ENCODE data around the gene C1QL4. TPM values are rescaled to one million over a fixed set of nuclear protein-coding genes. Genes with fewer than 3 reads are reported as not detected.

C1QL4 gene
- total and polyA plus RNA-seq, 9 of the 15 experiments (the other 6 are each of a cell fraction or from before 2014, with no cell fraction given) = 0.08 to 2.1 (median 0.31) TPM

GRCh38 chr12:49332891-49333371 lies 4.1 kb downstream of the C1QL4 start:
- Histone ChIP-seq H2AFZ (ENCODE audit: low read depth, low read length) (no peak overlapping the region), H4K20me1 (replicated peaks; ENCODE audit: control insufficient read depth, insufficient read depth, low read length) (no peaks in the 10 kb centered on the region), H3K4me1 (replicated peaks in 1 of 2; ENCODE audit: control insufficient read depth in 2 of 2, insufficient read depth in 2 of 2, low read length in 2 of 2) (peaks cover 6 to 36% of the 10 kb centered on the region in 2 experiments), H3K4me2 (ENCODE audit: insufficient read depth, low read length) (no peak overlapping the region), H3K9ac (ENCODE audit: insufficient read depth in 1 of 2, low read depth in 2 of 2, low read length in 2 of 2) (no peak overlapping the region), H3K4me3 (no peak overlapping the region), H3K27me3 (ENCODE audit: control insufficient read depth in 2 of 2, insufficient read depth in 2 of 2, low read length in 2 of 2) (no peaks in the 10 kb centered on the region), H3K9me3 (replicated peaks; ENCODE audit: control insufficient read depth, insufficient read depth, low read depth, low read length) (no peaks in the 10 kb centered on the region), H3K9me1 (ENCODE audit: control insufficient read depth, insufficient read depth, low read length) (peaks cover 3% of the 10 kb centered on the region), H3K79me2 (ENCODE audit: control insufficient read depth, insufficient read depth, low read length) (no peaks in the 10 kb centered on the region), H3K27ac (ENCODE audit: extremely low read depth, low read depth, low read length) (no peak overlapping the region), H3K36me3 (ENCODE audit: control insufficient read depth, insufficient read depth, low read length) (peaks cover 33% of the 10 kb centered on the region; the same call in 2 of the 3 replicates)
- in situ Hi-C loops (cut with MboI) = no loop called here
- ChIA-PET POLR2A (interaction anchor here (0.5 to 2.4 kb wide), 5 partner anchors 8 to 211 kb away, joined by 3 to 32 read pairs (median 6); partner anchors contain the start of genes PRPH and TROAP), CTCF (ENCODE audit: low intra/inter-chr PET ratio) (interaction anchor here (1.3 to 1.5 kb wide), 2 partner anchors 10 to 45 kb away, joined by 4 to 9 read pairs; no protein-coding TSS in a partner anchor)
- BruUV-seq (replicated peaks) = no TSS peak
- 94% methylated on average over 22 of the region's 40 CpGs for WGBS (ENCODE audit: insufficient coverage, low coverage, missing lambda C conversion rate)
- no peak for FAIRE-seq
- intact Hi-C loops (cut with micrococcal nuclease) = no loop called here
- no peak for DNase-seq (ENCODE audit: extremely low read depth in 1 of 4, low spot score in 3 of 4)
- no peak for ATAC-seq
- TF ChIP-seq ZBTB33 (CRISPR knock-in tag; IDR thresholded peaks at IDR 0.05) = peak; percentile 77; the same call in 1 of the 2 replicates
- TF ChIP-seq RBFOX2 (IDR thresholded peaks at IDR 0.05; ENCODE audit: low read depth, low read length) = 0 out of 2 replicates have a peak, but pooled peaks have one; percentile 21
- TF ChIP-seq MIER1 (IDR thresholded peaks at IDR 0.05; ENCODE audit: low read depth) = no peak
- no peak for TF ChIP-seq BRF1 (IDR thresholded peaks at IDR 0.05; ENCODE audit: borderline replicate concordance, extremely low read depth, insufficient read length)
- peak; percentile 62 for TF ChIP-seq POLR2G (IDR thresholded peaks at IDR 0.05; ENCODE audit: low read depth, low read length)
- no peak for TF ChIP-seq DMBX1 (CRISPR knock-in tag; IDR thresholded peaks at IDR 0.05; ENCODE audit: borderline replicate concordance)

All from K562 (cell line).